ENCODE data around the gene FREM3.
"Not testable (repeated sequence)": the region's sequence is repeated elsewhere in the genome, so short reads cannot be mapped to it uniquely, and the experiment has no call there.

The FREM3 gene

GRCh38 chr4:143538979-143539669 is 161.4 kb downstream of the FREM3 start:
- Histone ChIP-seq H3K36me3 (ENCODE audit: insufficient read depth, insufficient read length, low read length) (peaks cover 85% of the 10 kb centered on the region), H3K9me3 (ENCODE audit: insufficient read depth, low read length) (no peaks in the 10 kb centered on the region), H3K27me3 (ENCODE audit: insufficient read depth, insufficient read length) (no peaks in the 10 kb centered on the region), H3K9ac (ENCODE audit: insufficient read length, low read depth) (no peak overlapping the region), H3K4me3 (ENCODE audit: insufficient read length, low read depth) (no peak overlapping the region), H3K4me1 (ENCODE audit: insufficient read depth, insufficient read length) (no peaks in the 10 kb centered on the region)
- DNase-seq (ENCODE audit: low read depth, low spot score), result no peak
- no peak for TF ChIP-seq YY1 (IDR thresholded peaks at IDR 0.05; ENCODE audit: insufficient read depth, insufficient read length)
- TF ChIP-seq ZNF274 (IDR thresholded peaks at IDR 0.05; ENCODE audit: low read depth, low read length), result no peak
- no peak for TF ChIP-seq SUZ12 (IDR thresholded peaks at IDR 0.05; ENCODE audit: extremely low read depth, insufficient read depth, insufficient read length)

- no peak for TF ChIP-seq SUZ12 (IDR thresholded peaks at IDR 0.05; ENCODE audit: extremely low read depth, insufficient read depth, insufficient read length)
- TF ChIP-seq YY1 (IDR thresholded peaks at IDR 0.05; ENCODE audit: insufficient read depth, insufficient read length), result no peak
- no peak for TF ChIP-seq ZNF274 (IDR thresholded peaks at IDR 0.05; ENCODE audit: low read depth, low read length)
- Histone ChIP-seq H3K4me1 (ENCODE audit: insufficient read depth, insufficient read length) (no peaks in the 10 kb centered on the region), H3K4me3 (ENCODE audit: insufficient read length, low read depth) (no peak overlapping the region), H3K9me3 (ENCODE audit: insufficient read depth, low read length) (no peaks in the 10 kb centered on the region), H3K27me3 (ENCODE audit: insufficient read depth, insufficient read length) (no peaks in the 10 kb centered on the region), H3K9ac (ENCODE audit: insufficient read length, low read depth) (no peak overlapping the region), H3K36me3 (ENCODE audit: insufficient read depth, insufficient read length, low read length) (peaks cover 89% of the 10 kb centered on the region)
- no peak for DNase-seq (ENCODE audit: low read depth, low spot score)
Observed at GRCh38 chr4:143531788-143532491, 168.5 kb downstream of the FREM3 start.

- no peak for TF ChIP-seq YY1 (IDR thresholded peaks at IDR 0.05; ENCODE audit: insufficient read depth, insufficient read length)
- no peak for TF ChIP-seq SUZ12 (IDR thresholded peaks at IDR 0.05; ENCODE audit: extremely low read depth, insufficient read depth, insufficient read length)
- no peak for TF ChIP-seq ZNF274 (IDR thresholded peaks at IDR 0.05; ENCODE audit: low read depth, low read length)
- no peak for DNase-seq (ENCODE audit: low read depth, low spot score)
- H3K4me3 ChIP-seq (ENCODE audit: insufficient read length, low read depth), result no peak overlapping the region
- H3K4me1 ChIP-seq (ENCODE audit: insufficient read depth, insufficient read length), result no peaks in the 10 kb centered on the region
- no peaks in the 10 kb centered on the region for H3K27me3 ChIP-seq (ENCODE audit: insufficient read depth, insufficient read length)
- H3K9ac ChIP-seq (ENCODE audit: insufficient read length, low read depth), result no peak overlapping the region
- H3K36me3 ChIP-seq (ENCODE audit: insufficient read depth, insufficient read length, low read length), result peaks cover 89% of the 10 kb centered on the region
- no peaks in the 10 kb centered on the region for H3K9me3 ChIP-seq (ENCODE audit: insufficient read depth, low read length)
Observed at GRCh38 chr4:143531380-143531779, 169.1 kb downstream of the FREM3 start.

GRCh38 chr4:143528046-143528445 is 172.4 kb downstream of the FREM3 start:
- not testable (repeated sequence) for H3K4me3 ChIP-seq (ENCODE audit: insufficient read length, low read depth); DNase-seq (ENCODE audit: low read depth, low spot score); H3K27me3 ChIP-seq (ENCODE audit: insufficient read depth, insufficient read length); H3K9me3 ChIP-seq (ENCODE audit: insufficient read depth, low read length); H3K9ac ChIP-seq (ENCODE audit: insufficient read length, low read depth); H3K4me1 ChIP-seq (ENCODE audit: insufficient read depth, insufficient read length)
- H3K36me3 ChIP-seq (ENCODE audit: insufficient read depth, insufficient read length, low read length), result peaks cover 89% of the 10 kb centered on the region
